Right cardiac atrium (tissue), 5 donors: ENCODE results near the gene SCG5. TPM values are rescaled to one million over a fixed set of nuclear protein-coding genes. Genes with fewer than 3 reads are reported as not detected.

ENCODE experiments used
- ATAC-seq, 2 donors: fragments of 200-7000 bp; cut with Tn5 transposase; one replicate each; pipeline versions ENCODE4 v1.8.0 to v1.9.1; 2020; ENCODE audit warnings: moderate library complexity in 2 of 2, mild to moderate bottlenecking in 1 of 2
- DNase-seq, 3 donors: peaks; one replicate each; pipeline ENCODE4 v3.0.0-alpha.2; 2020
- H3K27ac ChIP-seq: one replicate; pipeline ENCODE4 v1.5.1; 2013; ENCODE audit warnings: mild to moderate bottlenecking, low read length, control low read depth, moderate library complexity
- H3K27me3 ChIP-seq: one replicate; pipeline ENCODE4 v1.6.1; 2013; ENCODE audit not compliant: control insufficient read depth, insufficient read depth
- H3K4me1 ChIP-seq: one replicate; pipeline ENCODE4 v1.6.1; 2013; ENCODE audit warnings: low read length; ENCODE audit not compliant: control insufficient read depth, insufficient read depth
- H3K4me3 ChIP-seq: one replicate; pipeline ENCODE4 v1.5.1; 2013; ENCODE audit warnings: low read length, control low read depth
- H3K9me3 ChIP-seq: one replicate; pipeline ENCODE4 v1.6.1; 2013; ENCODE audit warnings: low read length; ENCODE audit not compliant: control insufficient read depth
- WGBS: extraction: QIAGEN DNeasy Blood & Tissue Kit; methylation state at CpG from one replicate; pipeline ENCODE4 v1.1.7; 2013; 5-methylcytosine and 5-hydroxymethylcytosine counted together
- intact Hi-C, 4 donors: fragments of 100-400 bp; cut with DNase I; formaldehyde crosslinking; loops; one replicate each; pipeline versions ENCODE4 v1.11.0 to v1.14.0; 2022 to 2023
- polyA plus RNA-seq: library from polyadenylated mRNA; stranded (reverse); fragments of 200-250 nt; gene quantifications from one replicate; pipeline ENCODE4 v1.2.3, GENCODE V29; 2013
- total RNA-seq, 4 donors: library from RNA; stranded (reverse); fragmentation: NEBNext Ultra II Directional; extraction: Animal tissue kit (Norgen Biotek cat#: 25700); gene quantifications; one replicate each; pipeline ENCODE4 v1.2.1, GENCODE V29; 2021
- donor health status: healthy with polysubstance abuse.
- donor health status: DM: no; HTN: yes; CAD: no.
- donor health status: DM: no; HTN: no; CAD: no.
- donor health status: DM: no; HTN: yes; CAD: no; lungs with severe emphysema.
- donor health status: DM: yes; HTN: yes; CAD: no.

Gene SCG5
- total and polyA plus RNA-seq, 5 donors, result 0.37 to 0.68 (median 0.47) TPM; not detected in 1

DNA sequence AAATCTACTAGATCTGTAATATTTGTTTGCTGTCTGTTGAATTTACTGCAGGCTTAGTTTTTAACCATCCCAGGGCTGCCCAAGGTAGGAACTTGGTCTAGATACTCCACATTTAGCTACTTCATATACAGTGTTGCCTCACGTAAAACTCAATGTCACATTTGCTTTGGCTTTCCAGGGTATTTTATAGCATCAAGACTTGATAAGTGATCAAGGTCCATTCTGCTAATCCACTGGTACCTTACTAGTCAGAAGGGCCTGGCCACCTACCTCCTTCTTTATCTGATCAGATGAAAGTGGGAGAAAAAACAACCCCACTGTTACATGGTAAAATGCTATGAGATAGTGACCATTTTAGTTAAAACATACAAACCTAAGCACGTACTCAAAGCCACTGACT is 50.8 kb downstream of the SCG5 start:
- Histone ChIP-seq H3K4me3 (no peak overlapping the region), H3K9me3 (no peaks in the 10 kb centered on the region), H3K27ac (no peak overlapping the region), H3K4me1 (no peaks in the 10 kb centered on the region), H3K27me3 (no peaks in the 10 kb centered on the region)
- WGBS, result 91% methylated on average over 2 of the region's 2 CpGs
- no peak for DNase-seq
- intact Hi-C loops, result no loop called here
- ATAC-seq, result no peak

DNA sequence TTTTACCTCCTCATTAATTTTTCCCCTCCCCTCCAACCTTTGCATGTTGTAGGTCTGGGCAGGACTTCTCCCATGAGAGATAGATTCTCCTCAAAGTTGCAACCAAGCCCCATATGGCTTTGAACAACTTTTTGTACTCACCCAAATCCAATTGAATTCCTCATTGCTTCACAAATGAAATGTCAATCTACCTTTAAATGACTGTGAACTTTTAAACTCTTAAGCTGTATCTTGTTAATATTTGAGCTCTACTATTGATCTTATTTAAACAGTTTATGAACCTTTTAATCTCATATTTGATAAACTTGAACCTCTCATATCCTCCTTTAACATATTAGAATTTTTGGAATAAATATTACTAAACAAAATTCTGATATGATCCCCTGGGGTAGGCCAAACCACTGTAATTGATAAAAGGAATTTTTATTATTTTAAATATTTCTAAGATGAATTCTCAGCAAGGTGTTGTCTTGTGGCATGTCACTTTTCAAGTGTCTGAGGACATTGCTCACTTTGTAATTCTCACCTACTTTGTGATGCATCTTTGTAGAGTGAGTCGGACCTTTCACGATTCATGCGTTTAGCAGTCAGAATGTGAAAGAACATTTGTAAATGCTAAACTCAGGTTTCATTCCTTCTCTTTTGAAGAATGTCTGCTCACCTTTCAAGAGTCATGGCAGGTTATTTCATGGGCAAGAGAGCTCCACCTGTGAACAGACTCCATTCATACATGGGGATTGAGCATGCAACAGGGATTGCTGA is 52.9 kb downstream of the SCG5 start:
- no peak for DNase-seq
- no peak overlapping the region for H3K4me3 ChIP-seq
- ATAC-seq, result no peak
- no peaks in the 10 kb centered on the region for H3K4me1 ChIP-seq
- H3K9me3 ChIP-seq, result no peaks in the 10 kb centered on the region
- no peaks in the 10 kb centered on the region for H3K27me3 ChIP-seq
- intact Hi-C loops, result no loop called here
- WGBS, result 95% methylated on average over 3 of the region's 3 CpGs
- H3K27ac ChIP-seq, result no peak overlapping the region

DNA sequence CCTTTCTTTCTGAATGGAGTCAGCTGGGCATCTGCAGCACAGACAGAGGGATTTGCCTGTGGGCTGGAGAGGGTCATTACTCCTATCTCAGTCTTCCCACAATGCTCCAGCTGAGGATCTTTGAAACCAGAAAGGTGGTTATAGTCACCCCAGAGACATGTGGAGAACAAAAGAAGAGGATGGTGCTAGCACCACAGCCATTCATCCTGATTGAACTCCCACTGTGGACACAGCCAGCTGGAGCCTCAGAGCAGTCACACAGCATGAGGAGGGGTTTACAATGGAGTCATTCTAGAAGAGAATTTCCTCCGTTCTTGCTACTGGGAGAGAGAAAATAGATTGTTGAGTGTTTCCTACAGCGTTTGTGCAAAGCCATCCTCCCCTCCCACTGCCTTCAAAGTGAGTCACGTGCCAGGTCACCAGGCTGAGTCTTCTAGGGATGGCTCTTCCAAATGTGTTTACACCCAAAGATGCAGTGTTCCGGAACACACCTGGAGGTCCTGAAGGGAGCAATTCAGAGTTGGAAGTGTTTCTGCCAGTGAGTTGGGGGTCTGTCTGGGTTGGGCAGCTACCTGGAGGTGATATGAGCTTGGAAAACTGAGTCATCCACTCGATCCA is 57.4 kb downstream of the SCG5 start:
- WGBS, result 84% methylated on average over 5 of the region's 5 CpGs
- intact Hi-C loops, result no loop called here
- no peak for ATAC-seq
- Histone ChIP-seq H3K9me3 (no peaks in the 10 kb centered on the region), H3K4me3 (no peak overlapping the region), H3K27me3 (no peaks in the 10 kb centered on the region), H3K27ac (no peak overlapping the region), H3K4me1 (no peaks in the 10 kb centered on the region)
- no peak for DNase-seq

DNA sequence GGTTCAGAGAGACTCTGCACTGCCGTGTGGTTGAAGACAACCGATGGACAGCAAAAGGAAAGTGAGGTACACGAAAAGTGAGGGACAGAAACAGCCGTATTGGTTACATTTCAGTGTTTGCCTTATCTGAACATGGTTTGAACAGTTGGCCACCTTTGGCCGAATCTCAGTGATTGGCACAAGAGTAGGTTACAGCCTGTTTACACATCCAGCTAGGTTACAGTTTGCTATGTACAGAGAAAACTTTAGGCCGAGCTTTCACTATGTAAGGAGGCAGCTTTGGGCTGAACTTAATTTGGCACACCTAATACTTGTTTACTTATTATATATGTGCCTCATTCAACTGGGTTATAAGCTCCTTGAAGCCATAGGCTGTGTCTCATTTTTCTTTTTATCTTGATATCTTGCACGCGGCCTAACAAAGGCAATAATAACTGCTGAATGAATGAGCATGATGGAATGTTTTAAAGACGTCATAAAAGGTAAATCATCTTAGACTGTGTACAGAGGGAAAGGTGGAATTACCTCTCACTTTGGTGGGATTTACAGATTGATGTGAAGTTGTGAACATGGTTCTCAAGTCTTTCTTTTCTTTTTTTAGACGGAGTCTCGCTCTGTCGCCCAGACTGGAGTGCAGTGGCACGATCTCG is 59.1 kb downstream of the SCG5 start:
- ATAC-seq (no peak), DNase-seq (no peak)
- WGBS, result 91% methylated on average over 14 of the region's 14 CpGs
- Histone ChIP-seq H3K9me3 (no peaks in the 10 kb centered on the region), H3K27me3 (no peaks in the 10 kb centered on the region), H3K27ac (no peak overlapping the region), H3K4me3 (no peak overlapping the region), H3K4me1 (no peaks in the 10 kb centered on the region)
- intact Hi-C loops, result no loop called here

DNA sequence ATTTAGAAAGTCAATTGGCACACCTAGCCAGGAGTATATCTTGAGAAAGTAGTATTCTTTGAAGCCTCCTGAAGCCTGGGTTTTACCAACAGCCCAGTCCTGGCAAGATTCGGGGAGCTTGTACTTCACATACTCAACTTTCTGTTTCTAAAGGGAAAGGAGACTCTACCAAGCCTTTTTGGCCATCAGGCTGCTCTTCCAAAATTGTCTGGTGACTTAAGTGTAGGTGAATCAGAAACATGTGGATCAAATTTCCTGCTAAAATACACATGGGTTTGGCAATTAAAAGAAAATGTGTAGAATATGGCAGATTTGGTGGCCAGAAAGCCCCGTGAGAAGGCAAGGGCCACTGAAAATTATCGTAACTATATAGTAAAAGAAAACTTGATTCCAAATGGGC is 60.4 kb downstream of the SCG5 start:
- 58% methylated on average over 3 of the region's 3 CpGs for WGBS
- Histone ChIP-seq H3K4me1 (no peaks in the 10 kb centered on the region), H3K27ac (no peak overlapping the region), H3K27me3 (peaks cover 2% of the 10 kb centered on the region), H3K9me3 (no peaks in the 10 kb centered on the region), H3K4me3 (no peak overlapping the region)
- DNase-seq, result no peak
- no peak for ATAC-seq
- intact Hi-C loops, result no loop called here

DNA sequence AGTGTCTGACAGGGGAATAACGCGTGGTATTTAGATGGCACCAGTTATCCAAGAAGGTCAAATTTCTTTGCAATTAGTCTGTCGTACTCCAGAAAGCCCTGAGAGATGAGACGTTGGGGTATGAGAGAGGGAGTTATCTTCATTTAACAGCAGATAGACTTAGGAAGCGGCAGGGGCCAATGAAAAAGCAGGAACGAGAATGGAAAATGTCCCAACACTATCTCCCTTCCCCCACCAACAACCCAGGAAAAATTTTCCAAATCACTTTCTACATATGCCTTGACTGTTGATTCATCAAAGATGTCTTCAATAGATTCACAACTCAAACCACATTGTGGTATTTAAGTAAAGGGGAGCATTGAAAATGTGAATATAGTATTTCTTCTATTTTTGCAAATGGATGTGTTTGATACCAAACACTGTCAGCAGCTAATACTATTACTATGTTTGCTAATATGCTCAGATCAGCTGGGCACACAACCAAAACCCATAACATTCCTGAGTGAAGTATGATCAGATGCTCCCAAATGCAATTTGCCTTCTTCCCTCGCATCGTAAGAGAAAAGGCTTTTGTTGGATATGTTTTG is 63.0 kb downstream of the SCG5 start:
- DNase-seq (no peak), ATAC-seq (no peak)
- intact Hi-C loops, result no loop called here
- no peak overlapping the region for H3K4me3 ChIP-seq
- peaks cover 3% of the 10 kb centered on the region for H3K27me3 ChIP-seq
- WGBS, result 30% methylated on average over 8 of the region's 8 CpGs
- H3K27ac ChIP-seq, result no peak overlapping the region
- no peaks in the 10 kb centered on the region for H3K9me3 ChIP-seq
- no peaks in the 10 kb centered on the region for H3K4me1 ChIP-seq

DNA sequence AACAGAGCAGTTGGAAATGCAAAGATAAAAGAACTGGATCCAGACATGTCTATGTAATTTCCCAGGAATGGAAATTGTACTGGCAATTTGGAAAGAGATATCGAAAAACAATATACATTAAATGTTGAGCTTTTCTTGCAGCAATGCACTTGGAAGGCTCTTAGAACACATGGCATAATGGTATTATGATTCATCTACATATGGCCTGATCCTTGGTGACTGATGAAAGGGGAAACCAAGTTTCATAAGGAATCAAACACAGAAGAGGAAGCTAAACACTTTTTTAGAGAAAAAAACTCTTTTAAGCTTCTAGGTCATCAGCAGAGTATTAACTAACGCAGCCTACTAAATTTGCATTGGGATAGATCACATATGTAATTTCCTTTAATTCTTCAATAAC is 63.9 kb downstream of the SCG5 start:
- Histone ChIP-seq H3K4me1 (no peaks in the 10 kb centered on the region), H3K27me3 (peaks cover 3% of the 10 kb centered on the region), H3K9me3 (no peaks in the 10 kb centered on the region), H3K4me3 (no peak overlapping the region), H3K27ac (no peak overlapping the region)
- DNase-seq, result no peak
- 76% methylated on average over 2 of the region's 2 CpGs for WGBS
- no peak for ATAC-seq
- intact Hi-C loops, result no loop called here

DNA sequence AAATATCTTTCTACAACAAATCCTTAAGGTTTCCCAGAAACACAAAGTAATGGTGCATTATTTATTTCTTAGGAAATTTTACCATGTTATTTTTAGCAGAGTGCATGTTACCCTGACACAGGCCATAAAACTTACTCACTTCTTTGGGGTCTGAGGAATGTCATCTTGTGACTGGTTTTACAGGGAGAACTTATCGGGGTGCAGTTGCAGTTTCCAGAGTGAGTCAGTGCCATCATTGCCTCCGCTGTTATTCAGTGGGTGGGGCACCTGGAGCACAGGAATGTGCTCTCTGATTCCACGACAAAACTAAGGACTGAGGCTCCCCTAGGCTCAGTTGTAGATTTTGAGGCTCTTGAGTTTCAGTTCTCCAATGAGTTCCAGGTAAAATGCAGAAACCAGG is 65.2 kb downstream of the SCG5 start:
- WGBS, result 75% methylated on average over 3 of the region's 3 CpGs
- no peak overlapping the region for H3K27ac ChIP-seq
- no peak overlapping the region for H3K4me3 ChIP-seq
- peaks cover 3% of the 10 kb centered on the region for H3K27me3 ChIP-seq
- no peak for DNase-seq
- H3K4me1 ChIP-seq, result no peaks in the 10 kb centered on the region
- no peaks in the 10 kb centered on the region for H3K9me3 ChIP-seq
- intact Hi-C loops, result no loop called here
- ATAC-seq, result no peak

DNA sequence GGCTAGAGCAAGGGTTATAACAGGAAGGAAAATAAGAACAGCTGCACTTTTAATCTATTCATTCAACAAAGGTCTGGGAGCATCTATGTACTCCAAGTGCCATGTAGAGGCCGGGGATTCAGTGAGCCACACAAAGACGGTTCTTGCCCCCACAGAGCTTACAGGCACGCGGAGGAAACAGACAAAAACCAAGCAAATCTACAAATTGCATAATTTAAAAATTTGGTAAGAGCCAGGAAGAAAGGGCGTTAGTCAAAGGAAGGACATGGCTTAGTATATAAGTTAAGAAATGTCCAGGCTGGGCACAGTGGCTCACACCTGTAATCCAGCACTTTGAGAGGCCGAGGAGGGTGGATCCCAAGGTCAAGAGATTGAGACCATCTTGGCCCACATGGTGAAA is 65.9 kb downstream of the SCG5 start:
- no peaks in the 10 kb centered on the region for H3K9me3 ChIP-seq
- 54% methylated on average over 6 of the region's 6 CpGs for WGBS
- no peaks in the 10 kb centered on the region for H3K4me1 ChIP-seq
- no peak overlapping the region for H3K4me3 ChIP-seq
- H3K27ac ChIP-seq, result no peak overlapping the region
- no peak for DNase-seq
- ATAC-seq, result no peak
- H3K27me3 ChIP-seq, result peaks cover 3% of the 10 kb centered on the region
- intact Hi-C loops, result no loop called here

DNA sequence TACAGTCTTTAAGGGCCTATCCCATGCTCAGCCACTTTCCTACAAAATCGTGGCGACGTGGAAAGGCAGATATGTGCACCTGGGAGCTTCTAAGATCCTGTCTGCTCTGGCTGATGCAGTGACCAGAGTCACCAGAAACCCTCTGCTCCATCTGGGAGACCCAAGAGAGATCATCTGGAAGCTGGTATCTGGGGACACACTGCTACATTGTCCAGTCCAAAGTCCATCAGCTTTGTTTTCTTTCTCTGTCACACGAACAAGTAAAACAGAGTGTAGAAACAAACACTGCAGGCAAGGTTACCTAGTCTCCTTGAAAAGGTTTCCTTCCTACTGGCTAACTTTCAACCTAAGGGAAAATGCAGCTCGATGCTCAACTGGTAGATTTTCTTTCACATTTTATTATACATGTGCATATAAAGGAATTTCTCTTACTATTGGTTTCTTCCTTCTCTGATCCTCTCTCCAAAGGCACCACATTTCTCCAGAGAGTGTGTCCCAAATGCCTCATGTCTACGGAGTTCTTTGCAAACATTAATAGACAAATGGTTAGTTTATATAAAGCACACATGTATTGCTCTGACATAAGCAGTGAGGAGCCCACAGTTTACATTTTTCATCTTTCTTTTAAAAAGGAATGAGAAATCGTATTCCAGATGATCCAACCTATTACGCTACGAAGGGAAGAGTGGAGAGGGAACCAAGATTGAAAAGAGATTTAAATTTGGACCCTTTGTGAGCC is 68.0 kb downstream of the SCG5 start:
- DNase-seq, result no peak
- no peaks in the 10 kb centered on the region for H3K4me1 ChIP-seq

DNA sequence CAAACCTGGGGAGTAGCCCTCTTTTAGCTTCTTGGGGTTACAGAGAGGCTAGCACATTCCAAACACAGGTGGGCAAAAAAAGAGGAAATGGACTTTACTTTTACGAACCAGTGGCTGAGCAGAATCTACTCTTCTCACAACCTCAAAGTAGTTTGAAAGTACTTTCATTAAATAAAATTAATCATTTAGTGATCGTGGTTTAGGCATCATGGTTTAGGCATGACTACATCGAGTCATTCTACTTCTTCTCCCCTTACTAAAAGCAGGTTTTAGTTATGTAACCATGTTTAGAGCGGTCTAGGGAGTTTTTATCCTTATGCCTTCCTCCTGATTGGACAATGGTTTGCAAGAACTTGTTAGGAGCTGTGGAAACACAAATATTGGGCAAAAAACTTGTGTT is 73.8 kb downstream of the SCG5 start:
- peaks cover 5% of the 10 kb centered on the region for H3K27me3 ChIP-seq
- H3K9me3 ChIP-seq, result no peaks in the 10 kb centered on the region
- intact Hi-C loops, result no loop called here
- peaks cover 4% of the 10 kb centered on the region for H3K4me1 ChIP-seq
- ATAC-seq (no peak), DNase-seq (no peak)
- 80% methylated on average over 4 of the region's 4 CpGs for WGBS
- no peak overlapping the region for H3K27ac ChIP-seq
- H3K4me3 ChIP-seq, result no peak overlapping the region

More for the DNA sequence above, 68.0 kb downstream of the SCG5 start:
- H3K27ac ChIP-seq, result no peak overlapping the region
- no peaks in the 10 kb centered on the region for H3K9me3 ChIP-seq
- H3K27me3 ChIP-seq, result peaks cover 3% of the 10 kb centered on the region
- intact Hi-C loops, result no loop called here
- H3K4me3 ChIP-seq, result no peak overlapping the region
- 85% methylated on average over 9 of the region's 9 CpGs for WGBS
- no peak for ATAC-seq
